AML-193 (cell line): ENCODE measurements around the gene ZPR1.
"Not testable (repeated sequence)": the region's sequence is repeated elsewhere in the genome, so short reads cannot be mapped to it uniquely, and the experiment has no call there.

ENCODE experiments used
- DNase-seq, 2 experiments: peaks; one replicate each; lab custom pipeline; 2025; lab: John Stamatoyannopoulos, UW

The ZPR1 gene

GRCh38 chr11:116823031-116823843 is 35.4 kb upstream of the ZPR1 start, which contains the start of gene APOA4:
APOA4 (minus strand) TSS chr11:116823304; CDS start chr11:116823191, 113 bp downstream.
- DNase-seq, result no peak

GRCh38 chr11:116822575-116822974 is 34.8 kb upstream of the ZPR1 start:
- DNase-seq, result no peak

- DNase-seq, result no peak
Measured at GRCh38 chr11:116821050-116821918, 33.5 kb upstream of the ZPR1 start.

- DNase-seq, result no peak
Measured at GRCh38 chr11:116819049-116819448, 31.2 kb upstream of the ZPR1 start.

- DNase-seq, result no peak
Measured at GRCh38 chr11:116814502-116814901, 26.7 kb upstream of the ZPR1 start.

GRCh38 chr11:116813781-116814471 is 26.1 kb upstream of the ZPR1 start:
- DNase-seq, result no peak

GRCh38 chr11:116813170-116813569 is 25.3 kb upstream of the ZPR1 start:
- no peak for DNase-seq

- DNase-seq, result no peak
Measured at GRCh38 chr11:116812109-116812508, 24.3 kb upstream of the ZPR1 start.

GRCh38 chr11:116811194-116811593 is 23.4 kb upstream of the ZPR1 start:
- no peak for DNase-seq

GRCh38 chr11:116808262-116809175 is 20.7 kb upstream of the ZPR1 start:
- no peak for DNase-seq

GRCh38 chr11:116807601-116808261 is 19.9 kb upstream of the ZPR1 start:
- DNase-seq, result no peak

GRCh38 chr11:116804001-116804400 is 16.2 kb upstream of the ZPR1 start:
- no peak for DNase-seq

- DNase-seq, result not testable (repeated sequence)
Measured at GRCh38 chr11:116801662-116802061, 13.8 kb upstream of the ZPR1 start.

- DNase-seq, result no peak
Measured at GRCh38 chr11:116800610-116801009, 12.8 kb upstream of the ZPR1 start.

GRCh38 chr11:116798368-116798767 is 10.5 kb upstream of the ZPR1 start:
- DNase-seq, result no peak

GRCh38 chr11:116797816-116798215 is 10.0 kb upstream of the ZPR1 start:
- DNase-seq, result no peak

- DNase-seq, result no peak
Measured at GRCh38 chr11:116796548-116796947, 8.7 kb upstream of the ZPR1 start.

GRCh38 chr11:116794851-116795250 is 7.0 kb upstream of the ZPR1 start:
- DNase-seq, result no peak

- peak in 1 of 2 experiments; percentile 13 for DNase-seq
Measured at GRCh38 chr11:116793772-116794097, 5.9 kb upstream of the ZPR1 start.

GRCh38 chr11:116792869-116793771 is 5.3 kb upstream of the ZPR1 start:
- DNase-seq, result peak in 1 of 2 experiments; percentile 7
